A549 (cell line): ENCODE results near the gene CDHR2.

Source experiments
- CTCF ChIP-seq: fragments of >200 bp; sonication (Bioruptor Twin); formaldehyde crosslinking; IDR thresholded peaks from 3 replicates; pipeline ENCODE4 v1.5.1; 2016
- EP300 ChIP-seq, 2 experiments: fragments of >200 bp; sonication (Bioruptor Twin); formaldehyde crosslinking; IDR thresholded peaks; 2 replicates in 1 of 2; 3 replicates in 1 of 2; pipeline ENCODE4 v1.6.1; 2016 to 2017
- HDAC2 ChIP-seq: fragments of 200-600 bp; sonication (generic); IDR thresholded peaks from 2 replicates; pipeline ENCODE4 v1.6.1; 2016
- JUNB ChIP-seq: fragments of >200 bp; sonication (Bioruptor Twin); formaldehyde crosslinking; IDR thresholded peaks from 2 replicates; pipeline ENCODE4 v1.6.1; 2016
- MAFK ChIP-seq: fragments of 450-650 bp; IDR thresholded peaks from 2 replicates; pipeline ENCODE4 v1.6.1; 2014; ENCODE audit not compliant: partially characterized antibody
- MAX ChIP-seq: IDR thresholded peaks from 2 replicates; pipeline ENCODE4 v1.6.1; 2012
- POLR2A ChIP-seq: IDR thresholded peaks from 2 replicates; pipeline ENCODE4 v1.6.1; 2012; ENCODE audit warnings: mild to moderate bottlenecking, low read length
- POLR2AphosphoS2 ChIP-seq: conservative IDR thresholded peaks from 2 replicates; pipeline ENCODE4 v1.6.1; 2012; ENCODE audit warnings: low read length, improper control_type of control experiment, inconsistent platforms
- RCOR1 ChIP-seq: fragments of 150-350 bp; IDR thresholded peaks from 2 replicates; pipeline ENCODE4 v1.6.1; 2014; ENCODE audit warnings: antibody characterized with exemption, low read length, low read depth
- REST ChIP-seq: fragments of 200-600 bp; sonication (generic); IDR thresholded peaks from 2 replicates; pipeline ENCODE4 v1.6.1; 2016; ENCODE audit warnings: antibody characterized with exemption, mild to moderate bottlenecking, moderate library complexity
- TP53 ChIP-seq: fragments of 250-450 bp; sonication (Bioruptor Pico); IDR thresholded peaks from 2 replicates; pipeline ENCODE4 v1.5.0; 2021; ENCODE audit warnings: mild to moderate bottlenecking, moderate library complexity
- USF2 ChIP-seq: fragments of 450-650 bp; IDR thresholded peaks from 2 replicates; pipeline ENCODE4 v1.6.1; 2014; ENCODE audit warnings: antibody characterized with exemption
- ZC3H11A ChIP-seq: fragments of 450-650 bp; IDR thresholded peaks from 2 replicates; pipeline ENCODE4 v1.6.1; 2014; ENCODE audit warnings: antibody characterized with exemption, mild to moderate bottlenecking
- TF ChIP-seq, protein P1 (sequence below): fragments of >200 bp; sonication (Bioruptor Twin); formaldehyde crosslinking; IDR thresholded peaks from 3 replicates; pipeline ENCODE4 v1.6.1; 2016

DNA sequence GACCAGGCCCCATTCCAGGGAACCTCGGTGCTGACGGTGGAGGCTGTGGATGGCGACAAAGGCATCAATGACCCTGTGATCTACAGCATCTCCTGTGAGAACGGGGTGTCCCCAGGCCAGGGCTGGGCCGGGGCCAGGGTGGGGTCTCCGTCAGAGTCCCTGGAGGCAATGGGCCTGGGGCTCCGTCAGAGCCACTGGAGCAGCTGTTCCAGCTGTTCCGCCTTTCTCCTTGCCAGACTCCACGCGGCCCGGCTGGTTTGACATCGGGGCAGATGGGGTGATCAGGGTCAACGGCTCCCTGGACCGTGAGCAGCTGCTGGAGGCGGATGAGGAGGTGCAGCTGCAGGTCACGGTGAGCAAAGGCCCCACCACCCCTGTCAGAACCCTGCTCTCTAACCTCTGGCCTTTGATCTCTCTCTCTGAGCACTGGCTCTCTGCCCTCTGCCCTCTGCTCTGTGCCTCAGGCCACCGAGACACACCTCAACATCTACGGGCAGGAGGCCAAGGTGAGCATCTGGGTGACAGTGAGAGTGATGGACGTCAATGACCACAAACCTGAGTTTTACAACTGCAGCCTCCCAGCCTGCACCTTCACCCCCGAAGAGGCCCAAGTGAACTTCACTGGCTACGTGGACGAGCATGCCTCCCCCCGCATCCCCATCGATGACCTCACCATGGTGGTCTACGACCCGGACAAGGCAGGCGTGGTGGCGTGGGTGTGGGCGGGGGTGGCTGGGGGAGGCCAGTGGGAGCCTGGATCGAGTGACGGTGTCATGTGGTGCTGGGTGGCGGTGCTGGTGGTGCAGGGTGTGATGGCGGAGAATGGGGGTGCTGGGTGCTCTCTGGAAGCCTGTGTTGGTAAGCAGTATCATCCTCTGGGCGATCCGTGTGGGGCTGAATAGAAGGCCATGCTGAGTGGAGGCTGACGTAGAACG, 26.6 kb downstream of the CDHR2 start:
- TF ChIP-seq, protein P1, sequence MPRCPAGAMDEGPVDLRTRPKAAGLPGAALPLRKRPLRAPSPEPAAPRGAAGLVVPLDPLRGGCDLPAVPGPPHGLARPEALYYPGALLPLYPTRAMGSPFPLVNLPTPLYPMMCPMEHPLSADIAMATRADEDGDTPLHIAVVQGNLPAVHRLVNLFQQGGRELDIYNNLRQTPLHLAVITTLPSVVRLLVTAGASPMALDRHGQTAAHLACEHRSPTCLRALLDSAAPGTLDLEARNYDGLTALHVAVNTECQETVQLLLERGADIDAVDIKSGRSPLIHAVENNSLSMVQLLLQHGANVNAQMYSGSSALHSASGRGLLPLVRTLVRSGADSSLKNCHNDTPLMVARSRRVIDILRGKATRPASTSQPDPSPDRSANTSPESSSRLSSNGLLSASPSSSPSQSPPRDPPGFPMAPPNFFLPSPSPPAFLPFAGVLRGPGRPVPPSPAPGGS, result no peak
- TF ChIP-seq MAX, result no peak
- no peak for TF ChIP-seq CTCF
- TF ChIP-seq RCOR1, result no peak
- TF ChIP-seq EP300 (IDR thresholded peaks at IDR 0.05), result no peak
- TF ChIP-seq ZC3H11A, result no peak
- TF ChIP-seq USF2, result no peak
- no peak for TF ChIP-seq POLR2AphosphoS2
- no peak for TF ChIP-seq REST
- no peak for TF ChIP-seq JUNB
- TF ChIP-seq POLR2A, result no peak
- TF ChIP-seq MAFK, result no peak
- TF ChIP-seq HDAC2, result no peak
- TF ChIP-seq TP53, result no peak
